Spleen (tissue), 11 donors: Measurements from ENCODE around the gene ME3. TPM values are rescaled to one million over a fixed set of nuclear protein-coding genes. Genes with fewer than 3 reads are reported as not detected.

Source experiments
- DNase-seq: peaks from one replicate; pipeline ENCODE4 v3.0.0-alpha.2; 2020
- H3K27ac ChIP-seq, 8 donors: fragments of 200-600 bp; sonication (generic) in 7 of 8; 1 replicate in 4 of 8; 2 replicates in 4 of 8; pipeline versions ENCODE4 v1.5.0 to v1.8.0; 2016 to 2021; ENCODE audit warnings: inconsistent platforms in 4 of 8, mild to moderate bottlenecking in 4 of 8, moderate library complexity in 1 of 8
- H3K27me3 ChIP-seq, 7 donors: fragments of 200-600 bp; sonication (generic) in 6 of 7; replicated peaks in 1 of 7; 1 replicate in 4 of 7; 2 replicates in 3 of 7; pipeline versions ENCODE4 v1.5.0 to v1.8.0; 2016 to 2021; ENCODE audit warnings: inconsistent platforms in 3 of 7, mild to moderate bottlenecking in 1 of 7
- H3K36me3 ChIP-seq, 6 donors: fragments of 200-600 bp; sonication (generic) in 5 of 6; 1 replicate in 4 of 6; 2 replicates in 2 of 6; pipeline versions ENCODE4 v1.5.0 to v1.8.0; 2016 to 2021; ENCODE audit warnings: inconsistent platforms in 2 of 6
- H3K4me1 ChIP-seq, 6 donors: fragments of 200-600 bp; sonication (generic) in 5 of 6; 1 replicate in 3 of 6; 2 replicates in 3 of 6; pipeline versions ENCODE4 v1.5.0 to v1.8.0; 2016 to 2021; ENCODE audit warnings: inconsistent platforms in 3 of 6
- H3K4me3 ChIP-seq, 8 donors: fragments of 200-600 bp; sonication (generic) in 7 of 8; 1 replicate in 4 of 8; 2 replicates in 4 of 8; pipeline versions ENCODE4 v1.5.0 to v1.8.0; 2016 to 2021; ENCODE audit warnings: inconsistent platforms in 4 of 8, mild to moderate bottlenecking in 4 of 8, moderate library complexity in 2 of 8
- H3K9me3 ChIP-seq, 8 donors: fragments of 200-600 bp; sonication (generic) in 7 of 8; 1 replicate in 4 of 8; 2 replicates in 4 of 8; pipeline versions ENCODE4 v1.5.0 to v1.8.0; 2016 to 2021; ENCODE audit warnings: inconsistent platforms in 4 of 8
- CTCF ChIP-seq, 11 experiments: fragments of 200-600 bp in 7 of 11; fragments of 450-650 bp in 4 of 11; sonication (generic) in 4 of 11; IDR thresholded peaks in 8 of 11; conservative IDR thresholded peaks in 3 of 11; 1 replicate in 7 of 11; 2 replicates in 4 of 11; pipeline versions ENCODE4 v1.4.0 to v1.8.0; 2016 to 2021; ENCODE audit warnings: antibody characterized with exemption in 11 of 11, inconsistent platforms in 4 of 11, mild to moderate bottlenecking in 1 of 11
- POLR2A ChIP-seq, 3 donors: fragments of 450-650 bp; IDR thresholded peaks; one replicate each; pipeline ENCODE4 v1.5.1; 2017; ENCODE audit warnings: antibody characterized with exemption in 3 of 3, mild to moderate bottlenecking in 1 of 3
- POLR2AphosphoS5 ChIP-seq, 3 donors: sonication (generic); formaldehyde crosslinking; IDR thresholded peaks; one replicate each; pipeline ENCODE4 v1.5.1; 2017; ENCODE audit warnings: antibody characterized with exemption in 3 of 3
- WGBS, 5 donors: extraction: QIAGEN DNeasy Blood & Tissue Kit in 3 of 5; methylation state at CpG; one replicate each; pipeline versions ENCODE4 v1.1.5 to v1.1.7; 2013 to 2018; 5-methylcytosine and 5-hydroxymethylcytosine counted together
- intact Hi-C: fragments of 100-400 bp; cut with DNase I; formaldehyde crosslinking; loops from one replicate; pipeline ENCODE4 v1.15.0; 2023; ENCODE audit warnings: low total_unique reads
- polyA plus RNA-seq, 3 donors: library from polyadenylated mRNA; stranded (reverse); fragments of 200-250 nt; gene quantifications; one replicate each; pipeline ENCODE4 v1.2.1, GENCODE V29; 2013
- total RNA-seq, 7 donors: library from RNA; depleted of rRNA in 3 of 7; stranded (reverse); fragments of >200 nt in 3 of 7; fragmentation: NEBNext Ultra II Directional in 4 of 7; extraction: Animal tissue kit (Norgen Biotek cat#: 25700) in 4 of 7; gene quantifications; one replicate each; pipeline versions ENCODE4 v1.1.0 to v1.2.1, GENCODE V29; 2016 to 2021
- donor health status: healthy with polysubstance abuse.
- donor health status: DM: no; HTN: no; CAD: no; lungs with moderate emphysema.
- donor health status: DM: no; HTN: no; CAD: no.
- donor health status: Bipolar disorder and iron deficiency.
- donor health status: healthy.
- donor health status: DM: no; HTN: no; CAD: no.
- donor health status: DM: yes; HTN: yes; CAD: no.

Gene ME3
- total and polyA plus RNA-seq, 10 donors = 6.4 to 25.9 (median 18.3) TPM

- Histone ChIP-seq H3K36me3 (no peaks in the 10 kb centered on the region), H3K27ac (peak overlapping the region; percentile 27 to 75 (median 70)), H3K27me3 (no peaks in the 10 kb centered on the region), H3K4me3 (no peak overlapping the region), H3K9me3 (no peaks in the 10 kb centered on the region), H3K4me1 (peaks cover 8 to 42% (median 17%) of the 10 kb centered on the region in 6 donors)
- 48 to 74% (median 69%) methylated on average over 10 of the region's 10 CpGs for WGBS, 5 donors
- intact Hi-C loops = no loop called here
- TF ChIP-seq POLR2A (IDR thresholded peaks at IDR 0.05) (no peak), POLR2AphosphoS5 (IDR thresholded peaks at IDR 0.05) (peak in 2 of 3 donors; percentile 16 to 52)
- no peak for DNase-seq
These were observed 198.2 kb downstream of the ME3 start for GRCh38 chr11:86473991-86474833.

- 78 to 95% (median 86%) methylated on average over 5 of the region's 5 CpGs for WGBS, 5 donors
- no peaks in the 10 kb centered on the region for H3K36me3 ChIP-seq
- intact Hi-C loops = no loop called here
- peaks cover 0 to 9% (median 2%) of the 10 kb centered on the region in 6 donors for H3K4me1 ChIP-seq
- no peak overlapping the region for H3K4me3 ChIP-seq
- H3K27ac ChIP-seq = no peak overlapping the region
- no peak for TF ChIP-seq POLR2AphosphoS5 (IDR thresholded peaks at IDR 0.05)
- no peak for TF ChIP-seq CTCF (IDR thresholded peaks at IDR 0.05 in 8 of 11, conservative IDR thresholded peaks at IDR 0.05 in 3 of 11)
- TF ChIP-seq POLR2A (IDR thresholded peaks at IDR 0.05) = no peak
- no peaks in the 10 kb centered on the region for H3K9me3 ChIP-seq
- H3K27me3 ChIP-seq = no peaks in the 10 kb centered on the region
- DNase-seq = no peak
These were observed 202.7 kb downstream of the ME3 start for GRCh38 chr11:86469491-86470388.

DNA sequence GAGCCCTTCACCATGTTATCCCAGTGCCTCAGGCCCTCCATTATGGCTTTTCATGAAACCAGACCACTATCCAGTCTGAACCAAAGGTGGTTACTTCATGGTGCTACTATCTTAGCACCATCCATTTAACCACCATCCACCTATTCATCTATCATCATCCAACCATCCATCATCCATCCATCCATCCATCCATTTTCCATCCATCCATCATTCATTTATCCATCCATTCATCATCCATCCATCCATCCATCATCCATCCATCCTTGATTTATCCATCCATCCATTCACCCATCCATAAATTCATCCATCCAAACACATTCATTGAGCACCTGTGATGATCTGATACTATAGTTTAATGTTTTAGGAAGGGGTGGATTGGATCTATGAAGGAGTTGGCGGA is 204.2 kb downstream of the ME3 start:
- H3K9me3 ChIP-seq = no peaks in the 10 kb centered on the region
- TF ChIP-seq POLR2A (IDR thresholded peaks at IDR 0.05) (no peak), CTCF (IDR thresholded peaks at IDR 0.05 in 8 of 11, conservative IDR thresholded peaks at IDR 0.05 in 3 of 11) (no peak), POLR2AphosphoS5 (IDR thresholded peaks at IDR 0.05) (no peak)
- H3K27ac ChIP-seq = no peak overlapping the region
- no peak overlapping the region for H3K4me3 ChIP-seq
- no peak for DNase-seq
- H3K36me3 ChIP-seq = no peaks in the 10 kb centered on the region
- no peaks in the 10 kb centered on the region for H3K27me3 ChIP-seq
- 95 to 98% (median 96%) methylated on average over 1 of the region's 1 CpG for WGBS, 5 donors
- intact Hi-C loops = no loop called here
- no peaks in the 10 kb centered on the region for H3K4me1 ChIP-seq

- Histone ChIP-seq H3K36me3 (no peaks in the 10 kb centered on the region), H3K27me3 (no peaks in the 10 kb centered on the region), H3K9me3 (no peaks in the 10 kb centered on the region), H3K4me1 (peaks cover 0 to 18% (median 8%) of the 10 kb centered on the region in 6 donors), H3K27ac (no peak overlapping the region), H3K4me3 (no peak overlapping the region)
- intact Hi-C loops = no loop called here
- no peak for DNase-seq
- TF ChIP-seq POLR2AphosphoS5 (IDR thresholded peaks at IDR 0.05) (no peak), POLR2A (IDR thresholded peaks at IDR 0.05) (no peak), CTCF (IDR thresholded peaks at IDR 0.05 in 8 of 11, conservative IDR thresholded peaks at IDR 0.05 in 3 of 11) (no peak)
- WGBS, 5 donors = 91 to 96% (median 94%) methylated on average over 5 of the region's 5 CpGs
These were observed 207.8 kb downstream of the ME3 start for GRCh38 chr11:86464509-86465221.
